ENCODE measurements around the gene DBH.
"Not testable (repeated sequence)": the region's sequence is repeated elsewhere in the genome, so short reads cannot be mapped to it uniquely, and the experiment has no call there.

The DBH gene

DNA sequence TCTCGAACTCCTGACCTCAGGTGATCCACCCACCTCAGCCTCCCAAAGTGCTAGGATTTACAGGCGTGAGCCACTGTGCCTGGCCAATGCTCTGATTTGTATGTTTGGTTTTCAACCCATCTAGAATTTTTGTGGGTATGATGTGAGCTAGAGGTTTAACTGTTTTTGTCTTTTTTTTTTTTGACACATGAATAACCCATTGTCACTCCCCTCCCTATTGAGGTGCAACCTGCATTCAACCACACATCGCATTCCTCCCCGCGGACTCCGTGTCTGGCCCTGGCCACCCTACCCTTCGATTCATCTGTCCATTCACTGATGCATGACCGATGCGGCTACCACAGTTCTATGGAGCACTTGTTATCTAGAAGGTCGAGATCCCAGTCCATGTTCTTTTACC, 17.4 kb upstream of the DBH start:
- no peaks in the 10 kb centered on the region for H3K9me3 ChIP-seq (ENCODE audit: control insufficient read depth in 2 of 2, low read length in 2 of 2)
- no peaks in the 10 kb centered on the region for H3K4me1 ChIP-seq (ENCODE audit: control insufficient read depth in 2 of 2, insufficient read depth in 2 of 2, low read length in 2 of 2)
- H3K4me3 ChIP-seq (ENCODE audit: low read length in 2 of 2), result no peak overlapping the region
- peaks cover 10 to 13% of the 10 kb centered on the region in 2 donors for H3K27me3 ChIP-seq (ENCODE audit: control insufficient read depth in 2 of 2, insufficient read depth in 2 of 2, low read length in 2 of 2)
- no peaks in the 10 kb centered on the region for H3K36me3 ChIP-seq (ENCODE audit: control insufficient read depth in 2 of 2, insufficient read depth in 2 of 2, low read length in 2 of 2)
- no peak overlapping the region for H3K9ac ChIP-seq (ENCODE audit: low read depth in 1 of 2, low read length in 2 of 2)
- no peak overlapping the region for H3K27ac ChIP-seq (ENCODE audit: low read depth in 2 of 2, low read length in 2 of 2)

DNA sequence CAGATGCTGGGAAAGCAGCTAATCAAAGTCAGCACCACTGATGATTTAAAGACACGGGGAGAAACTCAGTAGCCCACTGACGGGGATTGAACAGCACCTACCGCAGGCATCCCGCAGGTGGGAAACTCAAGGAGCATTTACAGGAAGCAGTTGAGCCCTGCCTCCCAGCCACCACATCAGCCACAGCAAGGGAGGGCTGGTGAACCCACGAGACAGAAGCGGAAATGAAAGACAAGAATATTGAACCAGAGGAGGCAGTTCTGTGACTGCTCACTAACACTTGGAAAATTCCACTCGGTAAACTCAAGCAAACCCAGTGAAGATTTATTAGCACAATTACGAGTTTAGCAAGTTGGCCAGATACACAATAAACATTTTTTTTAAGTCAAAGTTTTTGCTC, 16.4 kb upstream of the DBH start:
- H3K4me3 ChIP-seq (ENCODE audit: low read length in 2 of 2), result no peak overlapping the region
- H3K36me3 ChIP-seq (ENCODE audit: control insufficient read depth in 2 of 2, insufficient read depth in 2 of 2, low read length in 2 of 2), result no peaks in the 10 kb centered on the region
- no peak overlapping the region for H3K9ac ChIP-seq (ENCODE audit: low read depth in 1 of 2, low read length in 2 of 2)
- H3K4me1 ChIP-seq (ENCODE audit: control insufficient read depth in 2 of 2, insufficient read depth in 2 of 2, low read length in 2 of 2), result no peaks in the 10 kb centered on the region
- no peak overlapping the region for H3K27ac ChIP-seq (ENCODE audit: low read depth in 2 of 2, low read length in 2 of 2)
- no peaks in the 10 kb centered on the region for H3K9me3 ChIP-seq (ENCODE audit: control insufficient read depth in 2 of 2, low read length in 2 of 2)
- peaks cover 7 to 13% of the 10 kb centered on the region in 2 donors for H3K27me3 ChIP-seq (ENCODE audit: control insufficient read depth in 2 of 2, insufficient read depth in 2 of 2, low read length in 2 of 2)

DNA sequence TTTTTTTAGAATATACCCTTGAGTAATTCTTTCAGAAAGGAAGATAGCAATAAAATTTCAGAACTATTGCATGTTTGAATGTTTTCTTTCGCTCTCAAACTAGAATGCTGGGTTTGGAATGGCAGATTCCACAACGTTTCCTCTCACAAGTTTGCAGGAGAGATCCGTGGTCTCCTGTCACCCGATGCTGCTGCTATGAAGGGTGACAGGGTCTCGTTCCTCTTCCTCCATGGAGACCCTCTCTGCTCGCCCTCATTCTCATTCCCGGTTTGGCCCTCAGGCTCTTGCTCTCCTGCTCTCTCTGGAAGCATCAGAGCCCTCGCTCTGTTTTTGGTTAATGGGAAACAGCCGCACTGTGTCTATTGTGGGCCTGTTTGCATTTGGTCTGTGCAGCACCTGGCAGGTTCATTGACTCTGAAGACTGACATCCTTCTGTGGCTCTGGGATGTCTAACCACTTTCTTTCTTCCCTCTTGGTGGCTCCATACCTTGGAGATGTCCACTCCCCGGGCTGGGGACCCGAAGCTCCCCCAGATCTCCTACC, 14.4 kb upstream of the DBH start:
- Histone ChIP-seq H3K4me3 (ENCODE audit: low read length in 2 of 2) (no peak overlapping the region), H3K9ac (ENCODE audit: low read depth in 1 of 2, low read length in 2 of 2) (no peak overlapping the region), H3K27me3 (ENCODE audit: control insufficient read depth in 2 of 2, insufficient read depth in 2 of 2, low read length in 2 of 2) (peaks cover 4 to 5% of the 10 kb centered on the region in 2 donors), H3K9me3 (ENCODE audit: control insufficient read depth in 2 of 2, low read length in 2 of 2) (no peaks in the 10 kb centered on the region), H3K27ac (ENCODE audit: low read depth in 2 of 2, low read length in 2 of 2) (no peak overlapping the region), H3K36me3 (ENCODE audit: control insufficient read depth in 2 of 2, insufficient read depth in 2 of 2, low read length in 2 of 2) (no peaks in the 10 kb centered on the region), H3K4me1 (ENCODE audit: control insufficient read depth in 2 of 2, insufficient read depth in 2 of 2, low read length in 2 of 2) (no peaks in the 10 kb centered on the region)

DNA sequence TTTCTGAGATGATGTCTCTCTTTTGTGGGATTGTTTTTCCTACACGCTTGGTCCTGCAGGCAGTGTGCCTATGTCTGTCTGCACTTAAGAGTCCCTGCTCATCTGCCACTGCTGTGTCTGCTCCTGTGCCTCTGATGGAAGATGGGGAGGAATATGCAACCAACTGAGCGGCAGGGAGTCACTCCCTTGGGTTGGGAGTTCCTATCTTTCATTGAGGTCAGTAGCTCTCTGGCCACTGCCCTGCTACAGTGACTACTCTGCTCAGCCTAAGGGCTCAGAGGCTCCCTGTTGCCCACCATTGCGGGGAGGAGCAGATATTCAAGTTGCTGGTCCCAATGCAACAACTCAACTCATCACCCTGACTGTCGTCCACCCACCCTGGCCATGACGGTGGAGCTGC, 13.6 kb upstream of the DBH start:
- Histone ChIP-seq H3K4me3 (ENCODE audit: low read length in 2 of 2) (no peak overlapping the region), H3K27me3 (ENCODE audit: control insufficient read depth in 2 of 2, insufficient read depth in 2 of 2, low read length in 2 of 2) (peaks cover 4 to 5% of the 10 kb centered on the region in 2 donors), H3K9ac (ENCODE audit: low read depth in 1 of 2, low read length in 2 of 2) (no peak overlapping the region), H3K9me3 (ENCODE audit: control insufficient read depth in 2 of 2, low read length in 2 of 2) (no peaks in the 10 kb centered on the region), H3K27ac (ENCODE audit: low read depth in 2 of 2, low read length in 2 of 2) (no peak overlapping the region), H3K4me1 (ENCODE audit: control insufficient read depth in 2 of 2, insufficient read depth in 2 of 2, low read length in 2 of 2) (no peaks in the 10 kb centered on the region), H3K36me3 (ENCODE audit: control insufficient read depth in 2 of 2, insufficient read depth in 2 of 2, low read length in 2 of 2) (no peaks in the 10 kb centered on the region)

DNA sequence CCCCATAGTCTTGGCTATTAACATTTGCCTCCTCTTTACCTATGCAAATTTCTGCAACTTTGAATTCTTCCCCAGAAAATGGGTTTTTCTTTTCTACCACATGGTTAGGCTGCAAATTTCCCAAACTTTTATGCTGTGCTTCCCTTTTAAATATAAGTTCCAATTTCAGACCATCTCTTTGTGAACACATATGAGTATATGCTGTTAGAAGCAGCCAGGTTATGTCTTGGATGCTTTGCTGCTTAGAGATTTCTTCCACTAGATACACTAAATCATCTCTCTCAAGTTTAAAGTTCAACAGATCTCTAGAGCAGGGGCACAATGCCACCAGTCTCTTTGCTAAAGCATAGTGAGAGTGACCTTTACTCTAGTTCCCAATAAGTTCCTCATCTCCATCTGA, 10.2 kb upstream of the DBH start:
- H3K27ac ChIP-seq (ENCODE audit: low read depth in 2 of 2, low read length in 2 of 2); H3K4me1 ChIP-seq (ENCODE audit: control insufficient read depth in 2 of 2, insufficient read depth in 2 of 2, low read length in 2 of 2); H3K27me3 ChIP-seq (ENCODE audit: control insufficient read depth in 2 of 2, insufficient read depth in 2 of 2, low read length in 2 of 2); H3K9me3 ChIP-seq (ENCODE audit: control insufficient read depth in 2 of 2, low read length in 2 of 2); H3K36me3 ChIP-seq (ENCODE audit: control insufficient read depth in 2 of 2, insufficient read depth in 2 of 2, low read length in 2 of 2); H3K9ac ChIP-seq (ENCODE audit: low read depth in 1 of 2, low read length in 2 of 2); H3K4me3 ChIP-seq (ENCODE audit: low read length in 2 of 2): not testable (repeated sequence)

DNA sequence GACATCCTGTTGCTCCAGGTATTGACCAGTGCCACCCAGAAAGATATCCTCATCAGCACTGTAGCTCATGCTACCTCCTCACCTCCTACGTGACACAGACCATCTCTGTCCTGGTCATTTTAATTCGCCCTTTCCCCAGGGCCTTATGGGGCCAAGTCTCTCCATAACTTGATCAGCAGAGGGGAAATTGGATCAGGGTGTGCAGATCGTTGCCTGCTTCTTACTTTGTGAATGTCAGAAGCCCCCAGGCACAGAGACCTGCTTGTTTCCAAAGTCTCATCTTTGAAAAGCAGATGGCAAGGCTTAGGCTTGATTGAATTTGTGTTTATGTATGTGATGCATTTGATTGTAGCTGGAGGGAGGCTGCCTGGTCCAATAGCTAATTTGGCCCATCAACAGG, 8.8 kb upstream of the DBH start:
- Histone ChIP-seq H3K27me3 (ENCODE audit: control insufficient read depth in 2 of 2, insufficient read depth in 2 of 2, low read length in 2 of 2) (no peaks in the 10 kb centered on the region), H3K9ac (ENCODE audit: low read depth in 1 of 2, low read length in 2 of 2) (no peak overlapping the region), H3K9me3 (ENCODE audit: control insufficient read depth in 2 of 2, low read length in 2 of 2) (no peaks in the 10 kb centered on the region), H3K36me3 (ENCODE audit: control insufficient read depth in 2 of 2, insufficient read depth in 2 of 2, low read length in 2 of 2) (no peaks in the 10 kb centered on the region), H3K27ac (ENCODE audit: low read depth in 2 of 2, low read length in 2 of 2) (no peak overlapping the region), H3K4me1 (ENCODE audit: control insufficient read depth in 2 of 2, insufficient read depth in 2 of 2, low read length in 2 of 2) (no peaks in the 10 kb centered on the region), H3K4me3 (ENCODE audit: low read length in 2 of 2) (no peak overlapping the region)

DNA sequence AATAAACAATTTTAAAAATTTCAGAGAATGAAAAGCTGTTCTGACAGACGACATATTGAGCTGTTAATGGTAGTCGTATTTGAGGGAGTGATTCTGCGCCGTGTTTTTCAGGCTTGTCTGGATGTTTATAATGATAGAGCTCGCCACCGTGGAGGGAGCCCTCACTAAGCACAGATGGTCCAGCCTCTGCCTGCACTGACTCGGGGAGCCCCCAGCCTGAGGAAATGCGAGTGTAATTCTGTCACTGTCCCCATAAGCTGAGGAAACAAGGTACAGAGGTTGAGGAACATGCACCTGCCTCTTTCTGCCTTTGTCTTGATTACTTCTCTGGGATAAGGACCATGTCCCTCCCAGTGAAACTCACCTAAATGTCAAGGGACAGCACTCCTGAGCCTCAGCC, 7.4 kb upstream of the DBH start:
- no peak overlapping the region for H3K27ac ChIP-seq (ENCODE audit: low read depth in 2 of 2, low read length in 2 of 2)
- H3K4me3 ChIP-seq (ENCODE audit: low read length in 2 of 2), result no peak overlapping the region
- H3K27me3 ChIP-seq (ENCODE audit: control insufficient read depth in 2 of 2, insufficient read depth in 2 of 2, low read length in 2 of 2), result no peaks in the 10 kb centered on the region
- H3K9ac ChIP-seq (ENCODE audit: low read depth in 1 of 2, low read length in 2 of 2), result no peak overlapping the region
- no peaks in the 10 kb centered on the region for H3K4me1 ChIP-seq (ENCODE audit: control insufficient read depth in 2 of 2, insufficient read depth in 2 of 2, low read length in 2 of 2)
- no peaks in the 10 kb centered on the region for H3K9me3 ChIP-seq (ENCODE audit: control insufficient read depth in 2 of 2, low read length in 2 of 2)
- no peaks in the 10 kb centered on the region for H3K36me3 ChIP-seq (ENCODE audit: control insufficient read depth in 2 of 2, insufficient read depth in 2 of 2, low read length in 2 of 2)

DNA sequence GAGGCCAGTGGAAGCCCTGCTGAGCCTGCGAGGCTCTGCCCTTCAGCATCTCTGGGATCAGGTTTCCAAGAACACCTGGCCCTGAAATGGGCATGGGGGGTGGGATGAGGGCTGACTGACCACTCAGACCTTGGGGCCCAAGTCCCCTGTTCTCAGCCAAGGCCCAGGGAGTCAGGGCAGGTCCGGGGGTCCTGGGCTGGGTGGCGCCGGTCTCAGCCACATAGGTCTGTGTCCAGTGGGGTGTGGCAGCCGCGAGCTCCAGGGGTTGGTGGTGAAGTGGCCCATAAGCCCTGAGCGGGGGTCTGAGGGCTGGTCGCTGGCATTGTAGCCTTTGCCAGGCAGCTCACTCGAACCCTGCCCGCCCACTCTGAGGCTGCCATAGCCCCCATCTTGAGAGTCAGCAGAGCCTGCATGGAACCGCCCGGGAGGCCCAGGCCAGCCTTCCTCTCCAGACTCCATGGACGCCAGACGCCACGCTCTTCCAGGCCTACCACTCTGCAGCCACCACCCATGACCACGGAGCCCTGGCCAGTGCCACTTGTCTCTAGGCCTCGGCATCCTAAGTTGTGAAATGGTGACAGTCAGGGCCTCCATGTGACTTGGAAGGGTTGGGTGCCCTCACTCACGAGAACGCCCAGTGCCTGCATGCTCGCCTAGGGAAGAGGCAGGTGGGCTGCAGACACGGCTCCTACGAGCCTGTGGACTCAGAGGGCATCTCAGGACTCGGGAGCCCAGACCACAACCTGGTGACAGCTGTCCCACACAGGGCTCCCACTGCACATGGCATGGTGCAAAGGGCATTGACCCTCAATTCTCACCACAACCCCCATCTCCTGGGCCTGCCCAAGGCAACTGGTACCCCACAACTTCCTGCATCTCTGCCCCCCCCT, 6.7 kb upstream of the DBH start:
- H3K27ac ChIP-seq (ENCODE audit: low read depth in 2 of 2, low read length in 2 of 2), result no peak overlapping the region
- H3K36me3 ChIP-seq (ENCODE audit: control insufficient read depth in 2 of 2, insufficient read depth in 2 of 2, low read length in 2 of 2), result no peaks in the 10 kb centered on the region
- H3K9me3 ChIP-seq (ENCODE audit: control insufficient read depth in 2 of 2, low read length in 2 of 2), result no peaks in the 10 kb centered on the region
- no peaks in the 10 kb centered on the region for H3K27me3 ChIP-seq (ENCODE audit: control insufficient read depth in 2 of 2, insufficient read depth in 2 of 2, low read length in 2 of 2)
- no peak overlapping the region for H3K9ac ChIP-seq (ENCODE audit: low read depth in 1 of 2, low read length in 2 of 2)
- H3K4me3 ChIP-seq (ENCODE audit: low read length in 2 of 2), result no peak overlapping the region
- no peaks in the 10 kb centered on the region for H3K4me1 ChIP-seq (ENCODE audit: control insufficient read depth in 2 of 2, insufficient read depth in 2 of 2, low read length in 2 of 2)

DNA sequence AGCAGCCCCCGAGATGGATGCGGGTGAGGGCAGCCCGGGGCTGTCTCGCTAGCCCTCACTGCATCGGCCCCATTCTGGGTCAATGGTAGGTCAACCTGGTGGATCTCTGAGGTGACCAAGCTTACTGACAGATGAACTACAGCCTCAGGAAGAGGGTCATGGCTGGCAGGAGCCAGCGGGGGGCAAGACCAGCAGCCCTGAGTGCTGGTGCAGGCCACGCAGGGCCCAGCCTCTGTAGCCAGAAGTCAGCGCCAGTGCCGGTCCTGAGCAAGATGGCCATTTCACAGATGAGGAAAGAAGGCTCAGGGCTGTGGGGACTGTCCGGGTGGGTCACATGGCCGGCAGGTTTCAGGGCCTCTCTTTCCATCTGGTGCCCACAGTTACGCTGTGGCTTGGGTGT, 5.1 kb upstream of the DBH start:
- Histone ChIP-seq H3K4me1 (ENCODE audit: control insufficient read depth in 2 of 2, insufficient read depth in 2 of 2, low read length in 2 of 2) (no peaks in the 10 kb centered on the region), H3K27ac (ENCODE audit: low read depth in 2 of 2, low read length in 2 of 2) (no peak overlapping the region), H3K4me3 (ENCODE audit: low read length in 2 of 2) (no peak overlapping the region), H3K36me3 (ENCODE audit: control insufficient read depth in 2 of 2, insufficient read depth in 2 of 2, low read length in 2 of 2) (no peaks in the 10 kb centered on the region), H3K9ac (ENCODE audit: low read depth in 1 of 2, low read length in 2 of 2) (no peak overlapping the region), H3K27me3 (ENCODE audit: control insufficient read depth in 2 of 2, insufficient read depth in 2 of 2, low read length in 2 of 2) (no peaks in the 10 kb centered on the region), H3K9me3 (ENCODE audit: control insufficient read depth in 2 of 2, low read length in 2 of 2) (no peaks in the 10 kb centered on the region)

DNA sequence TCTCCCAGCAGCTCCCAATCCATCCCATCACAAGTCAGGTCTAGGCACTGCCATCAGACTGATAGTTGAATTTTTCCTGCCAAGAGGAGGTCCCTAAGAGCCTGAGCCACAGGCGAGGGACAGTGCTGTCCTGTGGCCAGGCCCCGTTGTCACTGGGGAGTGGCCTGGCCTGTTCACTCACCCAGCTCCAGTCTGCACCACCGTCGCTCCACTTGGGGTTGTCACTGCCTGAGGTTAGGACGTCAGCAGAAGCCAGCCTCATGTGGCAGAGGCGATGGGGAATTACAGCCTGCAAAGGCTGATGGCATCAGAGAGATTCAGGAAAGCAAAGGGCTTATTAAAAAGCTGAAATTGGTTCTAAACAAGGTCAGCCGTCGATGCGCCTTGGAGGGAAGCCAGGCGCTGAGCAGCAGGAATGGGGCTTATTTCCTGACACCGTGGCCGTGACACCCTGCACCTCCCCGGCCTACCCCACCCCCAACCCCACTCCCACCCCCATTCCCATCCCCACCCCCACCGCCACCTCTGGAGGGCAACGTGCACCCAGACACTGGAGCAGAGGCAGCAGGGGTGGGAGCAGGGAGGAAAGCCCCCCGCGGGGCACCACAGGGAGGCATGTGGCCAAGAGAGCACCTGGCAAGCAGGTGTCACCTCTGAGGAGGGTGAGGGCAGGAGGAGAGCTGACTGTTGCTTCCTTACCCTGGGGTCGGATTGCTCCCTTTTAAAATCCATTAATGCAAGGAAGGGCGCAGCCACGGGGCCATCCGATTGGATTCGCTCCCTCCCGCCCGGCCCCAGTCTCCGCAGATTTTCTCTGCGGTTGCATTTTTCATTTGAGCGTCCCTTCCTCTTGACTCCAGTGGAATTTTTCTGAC, 3.1 kb upstream of the DBH start:
- Histone ChIP-seq H3K9me3 (ENCODE audit: control insufficient read depth in 2 of 2, low read length in 2 of 2) (no peaks in the 10 kb centered on the region), H3K9ac (ENCODE audit: low read depth in 1 of 2, low read length in 2 of 2) (no peak overlapping the region), H3K27ac (ENCODE audit: low read depth in 2 of 2, low read length in 2 of 2) (no peak overlapping the region), H3K4me3 (ENCODE audit: low read length in 2 of 2) (no peak overlapping the region), H3K27me3 (ENCODE audit: control insufficient read depth in 2 of 2, insufficient read depth in 2 of 2, low read length in 2 of 2) (no peaks in the 10 kb centered on the region), H3K36me3 (ENCODE audit: control insufficient read depth in 2 of 2, insufficient read depth in 2 of 2, low read length in 2 of 2) (no peaks in the 10 kb centered on the region), H3K4me1 (ENCODE audit: control insufficient read depth in 2 of 2, insufficient read depth in 2 of 2, low read length in 2 of 2) (no peaks in the 10 kb centered on the region)

Measured in mucosa of rectum (tissue), 2 donors.